Osteoblast (primary cell): ENCODE data around the gene ARNT2. TPM values are rescaled to one million over a fixed set of nuclear protein-coding genes. Genes with fewer than 3 reads are reported as not detected.
"Not testable (repeated sequence)": the region's sequence is repeated elsewhere in the genome, so short reads cannot be mapped to it uniquely, and the experiment has no call there.

Experiments
- DNase-seq: peaks from one replicate; pipeline ENCODE4 v3.0.0; 2011; ENCODE audit warnings: low spot score, mixed read lengths; ENCODE audit not compliant: insufficient read length; ENCODE audit errors: missing footprints
- H2AFZ ChIP-seq: 2 replicates; pipeline ENCODE4 v1.6.0; 2011; ENCODE audit warnings: mild to moderate bottlenecking, low read length
- H3K27ac ChIP-seq: 2 replicates; pipeline ENCODE4 v1.5.1; 2011; ENCODE audit warnings: mild to moderate bottlenecking, low read depth, low read length, moderate library complexity
- H3K27me3 ChIP-seq: 2 replicates; pipeline ENCODE4 v1.6.0; 2012; ENCODE audit warnings: mild to moderate bottlenecking, control low read depth, inconsistent platforms, low read length, moderate library complexity; ENCODE audit not compliant: insufficient read depth
- H3K36me3 ChIP-seq: 2 replicates; pipeline ENCODE4 v1.5.1; 2011; ENCODE audit warnings: mild to moderate bottlenecking, low read length, control low read depth, moderate library complexity; ENCODE audit not compliant: insufficient read depth
- H3K4me1 ChIP-seq: 2 replicates; pipeline ENCODE4 v1.5.1; 2011; ENCODE audit warnings: mild to moderate bottlenecking, low read length, control low read depth, moderate library complexity; ENCODE audit not compliant: insufficient read depth
- H3K4me2 ChIP-seq: 2 replicates; pipeline ENCODE4 v1.6.0; 2011; ENCODE audit warnings: mild to moderate bottlenecking, low read length; ENCODE audit not compliant: insufficient read depth
- H3K4me3 ChIP-seq: fragments of 200-600 bp; sonication (generic); 3 replicates; pipeline ENCODE4 v1.5.1; 2012; ENCODE audit warnings: mild to moderate bottlenecking, low read length, inconsistent platforms; ENCODE audit not compliant: insufficient read depth
- H3K79me2 ChIP-seq: 2 replicates; pipeline ENCODE4 v1.6.0; 2012; ENCODE audit warnings: mild to moderate bottlenecking, low read length, control low read depth, inconsistent platforms; ENCODE audit not compliant: insufficient read depth
- H3K9me3 ChIP-seq: 2 replicates; pipeline ENCODE4 v1.5.1; 2011; ENCODE audit warnings: low read depth, low read length, control low read depth
- H4K20me1 ChIP-seq: 2 replicates; pipeline ENCODE4 v1.6.0; 2012; ENCODE audit warnings: mild to moderate bottlenecking, low read length, control low read depth; ENCODE audit not compliant: insufficient read depth
- total RNA-seq: library from RNA; depleted of rRNA; stranded (reverse); fragments of >200 nt; gene quantifications from 2 replicates; pipeline ENCODE4 v1.2.3, GENCODE V29; 2012
- TF ChIP-seq, protein P1 (sequence below): IDR thresholded peaks from 2 replicates; pipeline ENCODE4 v1.5.1; 2011; ENCODE audit warnings: mild to moderate bottlenecking, low read depth, low read length, moderate library complexity; ENCODE audit errors: extremely low read depth

ARNT2 gene
- total RNA-seq, 1 donor: 30.0 TPM

DNA sequence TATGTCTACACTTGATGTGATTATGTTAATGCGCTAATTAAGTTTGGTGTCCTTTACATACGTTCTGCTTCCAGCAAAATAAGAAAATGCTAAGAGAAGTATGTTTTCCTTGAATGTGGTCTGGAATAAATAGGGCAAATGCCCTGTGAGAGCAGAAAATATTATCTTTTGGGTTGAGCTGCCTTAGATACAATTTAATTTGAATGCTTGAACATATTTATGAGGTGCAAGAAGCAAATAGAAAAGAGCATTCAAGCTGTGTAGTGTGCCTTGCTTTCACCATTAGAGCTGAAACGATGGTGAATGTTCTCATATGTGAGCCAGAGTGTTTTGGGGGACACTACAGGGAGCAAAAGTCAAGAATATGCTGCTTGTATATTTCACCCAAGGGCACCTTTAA is 15.9 kb upstream of the ARNT2 start:
- DNase-seq: no peak
- H3K4me1 ChIP-seq: no peaks in the 10 kb centered on the region
- no peaks in the 10 kb centered on the region for H3K36me3 ChIP-seq
- no peak overlapping the region for H3K27ac ChIP-seq
- no peak overlapping the region for H2AFZ ChIP-seq
- H3K27me3 ChIP-seq: peaks cover 13% of the 10 kb centered on the region
- no peak overlapping the region for H3K4me2 ChIP-seq
- H3K79me2 ChIP-seq: no peaks in the 10 kb centered on the region
- no peak overlapping the region for H3K4me3 ChIP-seq
- TF ChIP-seq, protein P1, sequence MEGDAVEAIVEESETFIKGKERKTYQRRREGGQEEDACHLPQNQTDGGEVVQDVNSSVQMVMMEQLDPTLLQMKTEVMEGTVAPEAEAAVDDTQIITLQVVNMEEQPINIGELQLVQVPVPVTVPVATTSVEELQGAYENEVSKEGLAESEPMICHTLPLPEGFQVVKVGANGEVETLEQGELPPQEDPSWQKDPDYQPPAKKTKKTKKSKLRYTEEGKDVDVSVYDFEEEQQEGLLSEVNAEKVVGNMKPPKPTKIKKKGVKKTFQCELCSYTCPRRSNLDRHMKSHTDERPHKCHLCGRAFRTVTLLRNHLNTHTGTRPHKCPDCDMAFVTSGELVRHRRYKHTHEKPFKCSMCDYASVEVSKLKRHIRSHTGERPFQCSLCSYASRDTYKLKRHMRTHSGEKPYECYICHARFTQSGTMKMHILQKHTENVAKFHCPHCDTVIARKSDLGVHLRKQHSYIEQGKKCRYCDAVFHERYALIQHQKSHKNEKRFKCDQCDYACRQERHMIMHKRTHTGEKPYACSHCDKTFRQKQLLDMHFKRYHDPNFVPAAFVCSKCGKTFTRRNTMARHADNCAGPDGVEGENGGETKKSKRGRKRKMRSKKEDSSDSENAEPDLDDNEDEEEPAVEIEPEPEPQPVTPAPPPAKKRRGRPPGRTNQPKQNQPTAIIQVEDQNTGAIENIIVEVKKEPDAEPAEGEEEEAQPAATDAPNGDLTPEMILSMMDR: no peak
- no peaks in the 10 kb centered on the region for H3K9me3 ChIP-seq
- H4K20me1 ChIP-seq: no peaks in the 10 kb centered on the region

DNA sequence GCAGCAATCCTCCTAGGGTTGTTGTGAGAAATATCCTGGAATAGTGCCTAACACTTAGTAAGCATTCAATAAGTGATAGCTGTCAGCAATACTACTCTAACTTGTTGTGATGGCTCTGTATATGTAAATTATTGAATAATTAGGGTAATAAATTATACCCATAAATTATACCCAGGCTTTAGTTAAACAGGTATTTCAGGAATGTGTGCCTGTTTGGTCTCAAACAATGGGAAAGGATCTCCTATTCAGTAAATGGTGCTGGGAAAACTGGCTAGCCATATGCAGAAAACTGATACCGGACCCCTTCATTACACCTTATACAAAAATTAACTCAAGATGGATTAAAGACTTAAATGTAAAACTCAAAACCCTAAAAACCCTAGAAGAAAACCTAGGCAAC is 14.8 kb upstream of the ARNT2 start:
- H3K4me1 ChIP-seq: no peaks in the 10 kb centered on the region
- no peak overlapping the region for H3K4me3 ChIP-seq
- no peaks in the 10 kb centered on the region for H3K79me2 ChIP-seq
- TF ChIP-seq, protein P1: no peak
- DNase-seq: no peak
- peaks cover 13% of the 10 kb centered on the region for H3K27me3 ChIP-seq
- no peak overlapping the region for H2AFZ ChIP-seq
- no peaks in the 10 kb centered on the region for H3K9me3 ChIP-seq
- H4K20me1 ChIP-seq: no peaks in the 10 kb centered on the region
- H3K4me2 ChIP-seq: no peak overlapping the region
- no peak overlapping the region for H3K27ac ChIP-seq
- H3K36me3 ChIP-seq: no peaks in the 10 kb centered on the region

DNA sequence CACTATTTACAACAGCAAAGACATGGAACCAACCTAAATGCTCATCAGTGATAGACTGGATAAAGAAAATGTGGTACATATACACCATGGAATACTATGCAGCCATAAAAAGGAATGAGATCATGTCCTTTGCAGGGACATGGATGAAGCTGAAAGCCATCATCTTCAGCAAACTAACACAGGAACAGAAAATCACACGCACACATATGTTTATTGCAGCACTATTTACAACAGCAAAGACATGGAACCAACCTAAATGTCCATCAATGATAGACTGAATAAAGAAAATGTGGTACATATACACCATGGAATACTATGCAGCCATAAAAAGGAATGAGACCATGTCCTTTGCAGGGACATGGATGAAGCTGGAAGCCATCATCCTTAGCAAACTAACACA is 13.2 kb upstream of the ARNT2 start:
- not testable (repeated sequence) for H3K79me2 ChIP-seq, H2AFZ ChIP-seq, H3K4me3 ChIP-seq, DNase-seq, H3K9me3 ChIP-seq, H3K27ac ChIP-seq, H4K20me1 ChIP-seq, H3K4me1 ChIP-seq, H3K36me3 ChIP-seq, H3K4me2 ChIP-seq
- H3K27me3 ChIP-seq: peaks cover 11% of the 10 kb centered on the region

DNA sequence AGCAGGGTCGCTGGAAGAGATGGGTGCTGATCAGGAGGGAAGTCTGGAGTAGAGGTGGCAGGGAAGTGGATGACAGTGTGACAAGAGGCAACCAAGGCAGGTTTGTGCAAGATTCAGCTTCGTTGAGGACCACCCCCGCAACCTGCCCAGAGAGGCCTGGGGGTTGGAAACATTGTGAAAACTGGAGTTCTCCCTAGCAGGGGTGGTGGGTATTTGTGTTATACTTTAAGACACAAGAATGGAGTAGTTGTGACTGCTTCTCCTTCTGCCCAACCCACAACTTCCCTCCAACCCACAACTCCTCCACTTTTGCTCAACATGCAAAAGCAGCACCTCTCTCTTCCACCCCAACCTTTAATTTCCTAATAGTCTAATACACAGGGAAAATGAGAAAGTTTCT is 8.6 kb upstream of the ARNT2 start:
- H3K4me3 ChIP-seq: no peak overlapping the region
- no peak overlapping the region for H3K27ac ChIP-seq
- H2AFZ ChIP-seq: no peak overlapping the region
- peaks cover 23% of the 10 kb centered on the region for H3K27me3 ChIP-seq
- H3K9me3 ChIP-seq: no peaks in the 10 kb centered on the region
- H4K20me1 ChIP-seq: no peaks in the 10 kb centered on the region
- H3K79me2 ChIP-seq: no peaks in the 10 kb centered on the region
- H3K4me2 ChIP-seq: no peak overlapping the region
- DNase-seq: no peak
- TF ChIP-seq, protein P1: no peak
- no peaks in the 10 kb centered on the region for H3K36me3 ChIP-seq
- H3K4me1 ChIP-seq: no peaks in the 10 kb centered on the region
